ENCODE data around the gene RECQL5. TPM values are rescaled to one million over a fixed set of nuclear protein-coding genes. Genes with fewer than 3 reads are reported as not detected.
A peak's percentile ranks its signal among the peaks of the same experiment; 100 is the strongest.

The RECQL5 gene
- total and polyA plus RNA-seq, 2 donors (not counting 1 experiment from before 2014, with no cell fraction given), result 58.5 to 70.5 TPM

DNA sequence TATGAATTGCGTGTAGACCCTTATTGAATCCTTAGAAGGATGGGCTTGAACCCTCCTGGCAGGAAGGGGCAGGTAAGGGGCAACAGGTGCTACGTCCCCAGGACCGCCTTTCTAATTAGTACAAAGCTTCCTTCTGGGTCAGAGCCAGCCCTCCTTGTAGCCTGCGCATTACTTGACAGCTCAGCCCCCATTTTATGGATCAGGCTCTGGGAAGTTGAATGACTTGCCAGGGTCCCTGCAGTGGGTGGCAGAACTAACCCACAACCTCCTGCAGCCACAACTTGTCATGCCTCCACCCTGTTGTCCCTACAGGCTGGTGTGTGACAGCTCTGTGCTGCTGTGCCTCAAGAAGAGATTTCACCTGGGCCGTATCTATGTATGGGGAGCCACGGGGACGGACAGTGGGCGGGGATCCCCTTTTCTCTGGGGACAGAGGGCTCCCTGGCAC, 76.6 kb downstream of the RECQL5 start:
- H2AFZ ChIP-seq (ENCODE audit: insufficient read depth, low read depth, low read length, poor library complexity, severe bottlenecking), result no peak overlapping the region
- peaks cover 0 to 14% of the 10 kb centered on the region in 2 experiments for H3K36me3 ChIP-seq (replicated peaks in 1 of 2; ENCODE audit: control extremely low read depth in 1 of 2, control insufficient read depth in 1 of 2, extremely low read depth in 1 of 2, insufficient read depth in 2 of 2, low read length in 1 of 2)
- no peaks in the 10 kb centered on the region for H3K27me3 ChIP-seq (replicated peaks in 1 of 4; ENCODE audit: control extremely low read depth in 1 of 4, control insufficient read depth in 3 of 4, insufficient read depth in 4 of 4, low read length in 3 of 4)
- no peak for ATAC-seq (ENCODE audit: low read depth)
- peaks cover 4 to 20% of the 10 kb centered on the region in 2 donors for H3K4me1 ChIP-seq (ENCODE audit: control insufficient read depth in 2 of 2, insufficient read depth in 2 of 2, low read length in 2 of 2)
- H3K27ac Mint-ChIP-seq, result peak overlapping the region; percentile 16
- peak overlapping the region; percentile 67 for H3K4me3 Mint-ChIP-seq
- no peaks in the 10 kb centered on the region for H3K27me3 Mint-ChIP-seq
- H3K4me2 ChIP-seq (replicated peaks; ENCODE audit: low read depth, low read length, poor library complexity, severe bottlenecking), result peak overlapping the region; percentile 99
- no peak overlapping the region for H3K9ac ChIP-seq (ENCODE audit: low read length)
- intact Hi-C loops (cut with micrococcal nuclease), result no loop called here
- H3K9me3 ChIP-seq (ENCODE audit: control extremely low read depth in 1 of 3, control insufficient read depth in 2 of 3, insufficient read depth in 1 of 3, low read length in 2 of 3), result no peaks in the 10 kb centered on the region
- DNase-seq, result peak; percentile 42
- H3K79me2 ChIP-seq (ENCODE audit: control insufficient read depth, insufficient read depth, low read length), result no peaks in the 10 kb centered on the region
- no peak for TF ChIP-seq EZH2 (IDR thresholded peaks at IDR 0.05; ENCODE audit: borderline replicate concordance, insufficient read depth, low read depth, low read length, poor library complexity, severe bottlenecking)
- TF ChIP-seq, protein P1, sequence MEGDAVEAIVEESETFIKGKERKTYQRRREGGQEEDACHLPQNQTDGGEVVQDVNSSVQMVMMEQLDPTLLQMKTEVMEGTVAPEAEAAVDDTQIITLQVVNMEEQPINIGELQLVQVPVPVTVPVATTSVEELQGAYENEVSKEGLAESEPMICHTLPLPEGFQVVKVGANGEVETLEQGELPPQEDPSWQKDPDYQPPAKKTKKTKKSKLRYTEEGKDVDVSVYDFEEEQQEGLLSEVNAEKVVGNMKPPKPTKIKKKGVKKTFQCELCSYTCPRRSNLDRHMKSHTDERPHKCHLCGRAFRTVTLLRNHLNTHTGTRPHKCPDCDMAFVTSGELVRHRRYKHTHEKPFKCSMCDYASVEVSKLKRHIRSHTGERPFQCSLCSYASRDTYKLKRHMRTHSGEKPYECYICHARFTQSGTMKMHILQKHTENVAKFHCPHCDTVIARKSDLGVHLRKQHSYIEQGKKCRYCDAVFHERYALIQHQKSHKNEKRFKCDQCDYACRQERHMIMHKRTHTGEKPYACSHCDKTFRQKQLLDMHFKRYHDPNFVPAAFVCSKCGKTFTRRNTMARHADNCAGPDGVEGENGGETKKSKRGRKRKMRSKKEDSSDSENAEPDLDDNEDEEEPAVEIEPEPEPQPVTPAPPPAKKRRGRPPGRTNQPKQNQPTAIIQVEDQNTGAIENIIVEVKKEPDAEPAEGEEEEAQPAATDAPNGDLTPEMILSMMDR (IDR thresholded peaks at IDR 0.05), result no peak
- H3K27ac ChIP-seq (ENCODE audit: low read length in 2 of 2), result no peak overlapping the region
- 63% methylated on average over 6 of the region's 8 CpGs for WGBS (ENCODE audit: insufficient coverage)
- H3K4me1 Mint-ChIP-seq, result peaks cover 19% of the 10 kb centered on the region
- no peaks in the 10 kb centered on the region for H3K9me3 Mint-ChIP-seq (ENCODE audit: insufficient read depth)
- CTCF ChIA-PET, result interaction anchor here (0.9 to 2.5 kb wide), 5 partner anchors 11 to 74 kb away, joined by 3 to 13 read pairs (median 4); partner anchors contain the start of genes LLGL2, SMIM5 and TSEN54
- peaks cover 16% of the 10 kb centered on the region for H4K20me1 ChIP-seq (ENCODE audit: control insufficient read depth, insufficient read depth, low read length, poor library complexity, severe bottlenecking)
- POLR2A ChIA-PET, result no interaction called here
- no peak overlapping the region for H3K4me3 ChIP-seq (ENCODE audit: control extremely low read depth in 1 of 5, extremely low read depth in 1 of 5, insufficient read depth in 1 of 5, low read depth in 2 of 5, low read length in 4 of 5)

DNA sequence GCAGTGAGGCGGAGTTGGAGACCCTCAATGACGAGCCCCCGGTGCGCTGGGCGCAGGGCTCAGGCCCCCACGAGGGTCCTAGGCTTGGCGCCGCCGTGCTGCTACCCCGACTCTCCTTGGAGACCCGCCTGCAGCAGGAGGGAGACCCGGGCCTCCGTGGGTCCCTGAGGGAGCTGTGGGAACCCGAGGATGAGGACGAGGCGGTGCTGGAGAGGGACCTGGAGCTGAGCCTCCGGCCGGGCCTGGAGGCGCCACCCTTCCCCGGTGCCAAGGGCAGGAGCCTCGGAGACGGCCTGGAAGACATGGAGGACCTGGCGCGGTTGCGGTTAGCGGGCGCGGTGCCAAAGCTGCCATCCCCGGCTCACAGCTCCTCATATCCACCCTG, 77.0 kb downstream of the RECQL5 start:
- DNase-seq (no peak), ATAC-seq (ENCODE audit: low read depth) (no peak)
- CTCF ChIA-PET, result interaction anchor here (0.9 to 2.5 kb wide), 5 partner anchors 11 to 74 kb away, joined by 3 to 13 read pairs (median 4); partner anchors contain the start of genes LLGL2, SMIM5 and TSEN54
- POLR2A ChIA-PET, result no interaction called here
- Mint-ChIP-seq H3K27ac (peak overlapping the region; percentile 15), H3K4me1 (peaks cover 19% of the 10 kb centered on the region), H3K9me3 (ENCODE audit: insufficient read depth) (no peaks in the 10 kb centered on the region), H3K4me3 (peak overlapping the region; percentile 67), H3K27me3 (no peaks in the 10 kb centered on the region)
- H2AFZ ChIP-seq (ENCODE audit: insufficient read depth, low read depth, low read length, poor library complexity, severe bottlenecking), result no peak overlapping the region
- H3K4me3 ChIP-seq (ENCODE audit: control extremely low read depth in 1 of 5, extremely low read depth in 1 of 5, insufficient read depth in 1 of 5, low read depth in 2 of 5, low read length in 4 of 5), result peak overlapping the region in 2 of 5 experiments; percentile 52 to 87
- TF ChIP-seq EZH2 (IDR thresholded peaks at IDR 0.05; ENCODE audit: borderline replicate concordance, insufficient read depth, low read depth, low read length, poor library complexity, severe bottlenecking), result no peak
- TF ChIP-seq, protein P1 (IDR thresholded peaks at IDR 0.05), result no peak
- no peaks in the 10 kb centered on the region for H3K79me2 ChIP-seq (ENCODE audit: control insufficient read depth, insufficient read depth, low read length)
- no peaks in the 10 kb centered on the region for H3K9me3 ChIP-seq (ENCODE audit: control extremely low read depth in 1 of 3, control insufficient read depth in 2 of 3, insufficient read depth in 1 of 3, low read length in 2 of 3)
- peaks cover 0 to 14% of the 10 kb centered on the region in 2 experiments for H3K36me3 ChIP-seq (replicated peaks in 1 of 2; ENCODE audit: control extremely low read depth in 1 of 2, control insufficient read depth in 1 of 2, extremely low read depth in 1 of 2, insufficient read depth in 2 of 2, low read length in 1 of 2)
- peak overlapping the region; percentile 46 for H3K9ac ChIP-seq (ENCODE audit: low read length)
- WGBS (ENCODE audit: insufficient coverage), result 90% methylated on average over 25 of the region's 29 CpGs
- H3K27ac ChIP-seq (ENCODE audit: low read length in 2 of 2), result no peak overlapping the region
- peaks cover 16% of the 10 kb centered on the region for H4K20me1 ChIP-seq (ENCODE audit: control insufficient read depth, insufficient read depth, low read length, poor library complexity, severe bottlenecking)
- H3K27me3 ChIP-seq (replicated peaks in 1 of 4; ENCODE audit: control extremely low read depth in 1 of 4, control insufficient read depth in 3 of 4, insufficient read depth in 4 of 4, low read length in 3 of 4), result no peaks in the 10 kb centered on the region
- peak overlapping the region; percentile 99 for H3K4me2 ChIP-seq (replicated peaks; ENCODE audit: low read depth, low read length, poor library complexity, severe bottlenecking)
- intact Hi-C loops (cut with micrococcal nuclease), result loop anchor here (1.0 to 2.0 kb wide), 7 partner anchors 19 to 329 kb away; partner anchors contain the start of genes GGA3, LLGL2, MRPS7 and SLC25A19
- H3K4me1 ChIP-seq (ENCODE audit: control insufficient read depth in 2 of 2, insufficient read depth in 2 of 2, low read length in 2 of 2), result peaks cover 4 to 20% of the 10 kb centered on the region in 2 donors
